ENCODE measurements around the gene CFAP157. TPM values are rescaled to one million over a fixed set of nuclear protein-coding genes. Genes with fewer than 3 reads are reported as not detected.

Gene CFAP157
- polyA plus RNA-seq, 1 of the 3 experiments (the other 2 are of a cell fraction): 0.25 TPM

- no peaks in the 10 kb centered on the region for H3K36me3 ChIP-seq (replicated peaks in 1 of 2; ENCODE audit: control insufficient read depth in 1 of 2, insufficient read depth in 2 of 2, low read length in 1 of 2)
- H3K4me1 ChIP-seq (ENCODE audit: control insufficient read depth in 1 of 2, insufficient read depth in 2 of 2, low read depth in 1 of 2, low read length in 1 of 2): no peaks in the 10 kb centered on the region; a peak in 1 of 4 replicates
- no peak overlapping the region for H3K27ac ChIP-seq (ENCODE audit: low read depth in 2 of 2, low read length in 1 of 2)
- H2AFZ ChIP-seq (ENCODE audit: low read depth): no peak overlapping the region
- no peaks in the 10 kb centered on the region for H3K9me2 ChIP-seq
- ChIA-PET POLR2A (no interaction called here), CTCF (interaction anchor here (0.7 to 6.4 kb wide), 11 partner anchors 13 to 1878 kb away, joined by 3 to 34 read pairs (median 4); partner anchors contain the start of genes CDK9 and PTRH1)
- H3F3A ChIP-seq (replicated peaks; ENCODE audit: insufficient read depth): no peaks in the 10 kb centered on the region
- H4K20me1 ChIP-seq (ENCODE audit: insufficient read depth): no peaks in the 10 kb centered on the region
- H3K9me3 ChIP-seq: no peaks in the 10 kb centered on the region
- no peak overlapping the region for H3K4me3 ChIP-seq (ENCODE audit: low read depth in 2 of 2, low read length in 1 of 2)
- 89% methylated on average over 38 of the region's 38 CpGs for WGBS (ENCODE audit: low lambda C conversion rate)
- peak; percentile 78 for DNase-seq
- TF ChIP-seq TAF1 (IDR thresholded peaks at IDR 0.05; ENCODE audit: borderline replicate concordance, low read depth, low read length) (no peak), USF2 (IDR thresholded peaks at IDR 0.05; ENCODE audit: borderline replicate concordance, low read depth, low read length) (no peak), JUND (IDR thresholded peaks at IDR 0.05) (no peak), IRF3 (IDR thresholded peaks at IDR 0.05; ENCODE audit: low read depth, low read length) (no peak), REST (IDR thresholded peaks at IDR 0.05; ENCODE audit: low read depth, low read length) (no peak), FOXJ3 (CRISPR knock-in tag; IDR thresholded peaks at IDR 0.05) (no peak), CTCF (IDR thresholded peaks at IDR 0.05) (no peak), FOSL2 (IDR thresholded peaks at IDR 0.05; ENCODE audit: borderline replicate concordance, low read depth) (no peak), MXI1 (IDR thresholded peaks at IDR 0.05; ENCODE audit: low read depth, low read length) (no peak), PBX3 (IDR thresholded peaks at IDR 0.05) (no peak), POLR2AphosphoS5 (IDR thresholded peaks at IDR 0.05; ENCODE audit: low read depth, low read length) (no peak), ZBTB33 (IDR thresholded peaks at IDR 0.05; ENCODE audit: borderline replicate concordance, low read depth) (no peak), SIN3A (IDR thresholded peaks at IDR 0.05; ENCODE audit: borderline replicate concordance, low read depth, low read length) (no peak), TCF12 (IDR thresholded peaks at IDR 0.05) (no peak), RXRA (IDR thresholded peaks at IDR 0.05; ENCODE audit: borderline replicate concordance, low read depth) (no peak), MAX (IDR thresholded peaks at IDR 0.05; ENCODE audit: low read depth) (no peak), GATA2 (CRISPR knock-in tag; IDR thresholded peaks at IDR 0.05) (no peak)
- no peak overlapping the region for H3K9ac ChIP-seq
- no peak overlapping the region for H3K4me2 ChIP-seq
- H3K27me3 ChIP-seq (ENCODE audit: insufficient read depth): no peaks in the 10 kb centered on the region
- H3K79me2 ChIP-seq (ENCODE audit: insufficient read depth): no peaks in the 10 kb centered on the region
Measured at GRCh38 chr9:127741831-127742434, 35.1 kb downstream of the CFAP157 start.
